Activated naive CD4-positive, alpha-beta T cell treated with anti-CD3 and anti-CD28 coated beads, Interleukin-2, amount 50 U/mL, for 72 hours (primary cell): ENCODE data around the gene PTPN14. TPM values are rescaled to one million over a fixed set of nuclear protein-coding genes. Genes with fewer than 3 reads are reported as not detected.
"Not testable (repeated sequence)": the region's sequence is repeated elsewhere in the genome, so short reads cannot be mapped to it uniquely, and the experiment has no call there.

ENCODE experiments used
- ATAC-seq, 2 donors: fragments of 150-1000 bp; cut with Tn5 transposase; 2 replicates each; pipeline ENCODE4 v1.10.0; 2021; ENCODE audit warnings: mild to moderate bottlenecking in 2 of 2, moderate library complexity in 2 of 2
- DNase-seq, 2 donors: peaks; one replicate each; pipeline ENCODE4 v3.0.0; 2021 to 2022; ENCODE audit warnings: low spot score in 2 of 2
- H3K27ac Mint-ChIP-seq, 2 donors: one replicate each; pipeline ENCODE4 v1.8.0; 2022; ENCODE audit warnings: mild to moderate bottlenecking in 2 of 2, mixed read lengths in 2 of 2
- H3K36me3 Mint-ChIP-seq, 2 donors: one replicate each; pipeline ENCODE4 v1.8.0; 2022; ENCODE audit warnings: mixed read lengths in 2 of 2
- H3K9me3 Mint-ChIP-seq, 2 donors: one replicate each; pipeline ENCODE4 v1.8.0; 2022; ENCODE audit warnings: mixed read lengths in 2 of 2
- total RNA-seq, 2 donors: library from RNA; stranded (reverse); gene quantifications; one replicate each; pipeline ENCODE4 v1.2.3, GENCODE V29; 2022

The PTPN14 gene
- total RNA-seq = 1 to 10 TPM; 4.0 to 4.3 TPM

DNA sequence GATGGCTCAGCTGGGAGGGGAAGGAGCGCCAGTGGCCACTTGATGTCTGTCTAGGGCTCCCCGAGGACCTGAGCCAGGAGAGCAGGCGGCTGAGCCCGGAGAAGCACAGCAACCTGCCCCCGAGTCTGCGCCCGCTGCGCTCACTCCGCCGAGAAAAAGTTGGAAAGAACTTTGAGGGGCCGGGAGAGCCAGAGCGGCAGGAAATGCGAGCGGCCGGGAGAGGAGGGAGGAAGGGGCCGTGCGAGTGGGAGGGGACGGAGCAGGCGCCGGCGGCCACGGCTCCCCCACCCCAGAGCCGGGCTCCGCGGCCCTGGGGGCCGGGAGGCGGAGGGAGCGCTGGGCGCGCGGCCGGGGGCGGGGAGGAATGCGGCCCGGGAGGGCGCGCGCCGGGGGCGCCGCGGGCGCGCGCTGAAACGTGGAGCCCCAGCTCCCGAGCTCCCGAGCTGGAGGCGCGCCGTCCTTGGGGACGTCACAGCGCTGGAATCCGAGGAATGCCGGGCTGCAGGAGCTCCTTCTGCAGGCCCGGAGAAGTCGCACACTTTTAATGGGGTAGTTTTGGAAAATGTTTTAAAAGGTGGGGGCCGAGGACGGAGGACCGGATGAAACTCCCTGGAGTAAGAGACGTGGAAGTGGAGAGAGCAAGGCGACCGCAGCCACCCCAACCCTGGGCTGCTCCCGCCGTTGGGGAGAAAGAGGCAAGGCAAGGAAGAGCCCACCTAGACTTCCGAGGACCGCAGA lies at the start of gene PTPN14:
TSS of gene PTPN14 (minus strand) at position 167 of the 738 bp plus-strand sequence. CDS start 86,799 bp downstream, outside the sequence.
- Mint-ChIP-seq H3K27ac (no peak within 1 kb of the TSS), H3K9me3 (no peaks in the 10 kb centered on the region), H3K36me3 (no peaks in the 10 kb centered on the region)
- DNase-seq (no peak), ATAC-seq (peak; percentile 65 to 90)

- Mint-ChIP-seq H3K9me3 (no peaks in the 10 kb centered on the region), H3K27ac (no peak overlapping the region), H3K36me3 (no peaks in the 10 kb centered on the region)
- DNase-seq (no peak), ATAC-seq (no peak)
Observed at GRCh38 chr1:214593158-214593557, 41.8 kb upstream of the PTPN14 start.

- not testable (repeated sequence) for DNase-seq, H3K36me3 Mint-ChIP-seq, ATAC-seq, H3K9me3 Mint-ChIP-seq, H3K27ac Mint-ChIP-seq
Observed at GRCh38 chr1:214591918-214592317, 40.5 kb upstream of the PTPN14 start.

DNA sequence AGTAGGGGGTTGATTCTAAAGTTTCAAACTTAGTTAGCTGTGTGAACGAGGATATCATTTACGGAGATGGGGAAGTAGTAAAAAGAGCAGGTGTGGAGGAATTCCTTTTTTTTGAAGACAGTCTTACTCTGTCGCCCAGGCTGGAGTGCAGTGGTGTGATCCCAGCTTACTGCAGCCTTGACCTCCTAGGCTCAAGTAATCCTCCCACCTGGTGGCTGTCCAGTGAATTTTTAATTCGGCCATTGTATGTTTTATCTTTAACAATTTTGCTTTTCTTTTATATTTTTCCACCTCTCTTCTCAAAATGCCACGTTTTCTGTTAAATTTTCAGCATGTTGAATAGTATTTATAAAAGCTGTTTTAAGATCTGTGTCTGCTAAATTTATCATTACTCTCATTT lies 39.3 kb upstream of the PTPN14 start:
- H3K9me3 Mint-ChIP-seq = no peaks in the 10 kb centered on the region
- no peaks in the 10 kb centered on the region for H3K36me3 Mint-ChIP-seq
- no peak overlapping the region for H3K27ac Mint-ChIP-seq
- ATAC-seq (no peak), DNase-seq (no peak)

GRCh38 chr1:214588963-214589597 lies 37.7 kb upstream of the PTPN14 start:
- no peak overlapping the region for H3K27ac Mint-ChIP-seq
- DNase-seq (no peak), ATAC-seq (no peak)
- H3K36me3 Mint-ChIP-seq = no peaks in the 10 kb centered on the region
- no peaks in the 10 kb centered on the region for H3K9me3 Mint-ChIP-seq

GRCh38 chr1:214587165-214587564 lies 35.8 kb upstream of the PTPN14 start:
- no peak for ATAC-seq
- no peaks in the 10 kb centered on the region for H3K36me3 Mint-ChIP-seq
- no peak for DNase-seq
- no peaks in the 10 kb centered on the region for H3K9me3 Mint-ChIP-seq
- no peak overlapping the region for H3K27ac Mint-ChIP-seq

DNA sequence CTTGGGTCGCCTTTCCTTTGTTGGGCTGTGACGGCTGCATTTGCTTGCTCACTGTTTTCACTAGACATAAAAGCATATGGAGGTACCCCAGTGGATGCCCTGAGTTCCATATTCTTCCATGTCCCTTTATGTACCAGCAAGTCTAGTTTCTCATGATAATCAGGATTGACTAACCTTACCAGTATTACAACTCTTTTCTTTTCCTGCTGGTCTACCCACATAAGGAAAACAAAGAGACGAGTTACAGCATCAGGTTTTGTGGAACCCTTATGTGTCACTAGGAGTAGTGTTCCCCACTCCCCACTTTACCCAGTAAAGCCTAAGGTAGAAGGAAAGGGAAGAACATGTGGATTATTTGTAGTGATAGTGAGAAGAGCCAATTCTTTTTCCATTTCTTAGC lies 35.2 kb upstream of the PTPN14 start:
- no peak for ATAC-seq
- no peak for DNase-seq
- H3K27ac Mint-ChIP-seq = no peak overlapping the region
- H3K9me3 Mint-ChIP-seq = no peaks in the 10 kb centered on the region
- H3K36me3 Mint-ChIP-seq = no peaks in the 10 kb centered on the region

GRCh38 chr1:214584805-214585766 lies 33.7 kb upstream of the PTPN14 start:
- Mint-ChIP-seq H3K9me3 (no peaks in the 10 kb centered on the region), H3K27ac (no peak overlapping the region), H3K36me3 (no peaks in the 10 kb centered on the region)
- ATAC-seq (peak; percentile 89), DNase-seq (no peak)

DNA sequence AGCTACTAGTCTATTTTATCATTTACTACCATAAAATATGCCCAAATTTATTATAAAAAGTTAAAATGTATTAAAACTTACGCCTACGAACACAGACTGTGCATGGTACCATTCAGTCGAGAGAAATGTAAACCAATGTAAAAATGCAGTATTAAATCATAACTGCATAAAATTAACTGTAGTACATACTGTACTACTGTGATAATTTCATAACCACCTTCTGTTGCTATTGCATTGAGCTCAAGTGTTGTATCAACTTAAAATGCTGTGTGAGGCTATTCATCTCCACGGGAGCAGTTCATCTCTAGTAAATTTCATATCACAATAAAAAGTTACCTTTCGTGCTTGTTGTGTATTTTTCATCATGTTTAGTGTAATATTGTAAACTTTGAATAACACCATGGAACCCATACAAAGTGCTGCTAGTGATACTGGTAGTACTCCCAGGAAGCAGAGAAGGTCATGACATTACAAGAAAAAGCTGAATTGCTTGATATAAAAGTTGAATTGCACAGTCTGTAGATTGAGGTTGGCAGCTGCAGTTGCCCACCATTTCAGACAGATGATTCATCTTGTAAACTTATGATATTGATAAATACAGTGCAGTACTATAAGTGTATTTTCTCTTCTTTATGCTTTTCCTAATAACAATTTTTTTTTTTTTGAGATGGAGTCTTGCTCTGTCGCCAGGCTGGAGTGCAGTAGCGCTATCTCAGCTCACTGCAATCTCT lies 32.6 kb upstream of the PTPN14 start:
- Mint-ChIP-seq H3K36me3 (no peaks in the 10 kb centered on the region), H3K27ac (no peak overlapping the region), H3K9me3 (no peaks in the 10 kb centered on the region)
- DNase-seq (no peak), ATAC-seq (no peak)

- Mint-ChIP-seq H3K9me3 (peaks cover 1% of the 10 kb centered on the region in 2 donors), H3K27ac (no peak overlapping the region), H3K36me3 (peaks cover 1% of the 10 kb centered on the region in 2 donors)
- DNase-seq (no peak), ATAC-seq (no peak)
Observed at GRCh38 chr1:214583113-214583512, 31.7 kb upstream of the PTPN14 start.

DNA sequence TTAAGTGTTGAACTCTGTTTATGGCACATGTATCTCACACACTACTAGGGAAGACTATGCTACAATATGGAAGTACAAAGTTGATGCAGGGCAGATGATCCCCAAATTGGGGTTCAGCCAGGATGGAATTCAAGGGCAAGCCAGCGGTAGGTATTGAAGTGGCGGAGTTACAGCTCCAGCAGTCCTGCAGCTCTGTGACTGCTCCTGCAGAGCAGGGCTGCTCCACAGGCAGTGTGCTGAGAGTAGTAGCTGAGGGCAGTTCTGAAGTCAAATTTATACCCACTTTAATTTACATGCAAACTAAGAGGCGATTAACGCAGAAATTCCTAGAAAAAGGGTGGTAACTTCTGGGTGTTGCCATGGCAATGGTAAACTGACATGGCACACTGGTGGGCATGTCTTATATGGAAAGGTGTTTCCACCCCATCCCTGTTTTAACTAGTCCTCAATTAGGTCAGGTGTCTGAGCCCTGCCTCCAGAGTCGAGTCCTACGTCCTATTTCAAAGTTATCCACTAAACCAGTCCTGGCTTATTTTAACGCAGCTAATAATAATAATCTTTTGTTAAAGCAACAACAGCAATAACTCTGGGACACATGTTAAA lies 31.0 kb upstream of the PTPN14 start:
- Mint-ChIP-seq H3K9me3 (peaks cover 8% of the 10 kb centered on the region in 2 donors), H3K36me3 (peaks cover 8% of the 10 kb centered on the region in 2 donors), H3K27ac (no peak overlapping the region)
- ATAC-seq = no peak
- no peak for DNase-seq

DNA sequence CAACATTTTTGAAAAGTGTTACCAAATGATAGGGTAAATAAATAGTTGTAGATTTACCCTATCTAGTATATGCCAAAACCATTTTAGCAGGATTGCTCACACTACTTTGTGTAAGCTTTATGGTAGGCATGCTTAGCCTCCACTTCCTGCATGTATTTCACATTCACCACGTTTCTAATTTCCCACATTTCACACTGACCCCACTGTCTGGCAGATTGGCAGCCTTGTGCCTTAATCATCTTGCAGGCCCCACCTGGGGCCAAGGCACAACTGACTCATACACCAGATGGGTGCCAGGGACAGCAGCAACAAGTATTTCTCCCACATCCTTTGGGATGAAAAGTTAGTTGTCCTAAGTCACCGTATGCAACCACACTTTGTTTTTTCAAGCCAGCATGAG lies 30.4 kb upstream of the PTPN14 start:
- Mint-ChIP-seq H3K27ac (no peak overlapping the region), H3K36me3 (peaks cover 12 to 14% of the 10 kb centered on the region in 2 donors), H3K9me3 (peaks cover 8% of the 10 kb centered on the region in 2 donors)
- ATAC-seq = peak in 1 of 2 donors; percentile 62
- no peak for DNase-seq

- no peak overlapping the region for H3K27ac Mint-ChIP-seq
- H3K36me3 Mint-ChIP-seq = peaks cover 25% of the 10 kb centered on the region in 2 donors
- DNase-seq = no peak
- no peak for ATAC-seq
- H3K9me3 Mint-ChIP-seq = peaks cover 18 to 19% of the 10 kb centered on the region in 2 donors
Observed at GRCh38 chr1:214579183-214579582, 27.8 kb upstream of the PTPN14 start.

GRCh38 chr1:214576120-214576519 lies 24.7 kb upstream of the PTPN14 start:
- DNase-seq, ATAC-seq: not testable (repeated sequence)
- Mint-ChIP-seq H3K36me3 (peaks cover 25% of the 10 kb centered on the region in 2 donors), H3K27ac (peak overlapping the region in 1 of 2 donors; percentile 17), H3K9me3 (peaks cover 18 to 19% of the 10 kb centered on the region in 2 donors)

DNA sequence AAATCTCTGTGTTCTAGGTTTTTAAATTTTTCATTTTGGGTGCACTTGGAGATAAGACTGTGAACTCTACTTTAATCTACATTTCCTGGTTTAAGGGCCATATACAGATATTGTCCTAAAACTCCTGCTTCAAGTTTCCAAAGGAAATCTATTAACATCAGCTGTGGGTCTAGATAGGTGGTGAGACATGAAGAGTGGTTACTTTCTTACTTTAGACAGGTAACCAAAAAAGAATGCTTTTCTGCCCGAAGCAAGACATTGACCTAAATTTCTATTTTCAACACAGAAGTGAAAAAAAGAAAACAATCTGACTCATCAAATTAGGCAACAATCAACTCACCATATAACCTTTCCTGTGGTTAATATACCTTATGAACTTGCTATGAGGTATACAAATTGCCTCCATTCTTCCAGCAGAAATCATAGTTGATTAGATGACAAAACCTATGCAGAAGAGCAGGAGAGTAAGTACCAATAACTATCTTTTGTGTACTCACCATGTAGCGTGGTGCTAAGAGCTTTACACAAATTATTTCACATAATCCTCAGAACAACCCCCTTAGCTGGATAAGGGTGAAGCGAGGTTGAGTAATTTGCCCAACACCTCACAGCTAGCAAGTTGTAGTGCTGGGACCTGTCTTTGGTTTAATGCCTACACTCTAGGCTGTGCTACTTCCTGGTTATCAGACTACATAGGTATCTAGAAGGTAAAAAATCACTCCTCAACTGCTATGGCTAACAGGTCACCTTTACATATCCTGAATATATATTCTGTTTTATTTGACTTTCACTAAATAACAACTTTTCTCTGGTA lies 23.4 kb upstream of the PTPN14 start:
- H3K36me3 Mint-ChIP-seq = peaks cover 25% of the 10 kb centered on the region in 2 donors
- peaks cover 18 to 19% of the 10 kb centered on the region in 2 donors for H3K9me3 Mint-ChIP-seq
- H3K27ac Mint-ChIP-seq = no peak overlapping the region
- DNase-seq (no peak), ATAC-seq (no peak)
